ENCODE measurements around the gene RLBP1. TPM values are rescaled to one million over a fixed set of nuclear protein-coding genes. Genes with fewer than 3 reads are reported as not detected.

Gene RLBP1
- total and polyA plus RNA-seq, 9 donors, result not detected

DNA sequence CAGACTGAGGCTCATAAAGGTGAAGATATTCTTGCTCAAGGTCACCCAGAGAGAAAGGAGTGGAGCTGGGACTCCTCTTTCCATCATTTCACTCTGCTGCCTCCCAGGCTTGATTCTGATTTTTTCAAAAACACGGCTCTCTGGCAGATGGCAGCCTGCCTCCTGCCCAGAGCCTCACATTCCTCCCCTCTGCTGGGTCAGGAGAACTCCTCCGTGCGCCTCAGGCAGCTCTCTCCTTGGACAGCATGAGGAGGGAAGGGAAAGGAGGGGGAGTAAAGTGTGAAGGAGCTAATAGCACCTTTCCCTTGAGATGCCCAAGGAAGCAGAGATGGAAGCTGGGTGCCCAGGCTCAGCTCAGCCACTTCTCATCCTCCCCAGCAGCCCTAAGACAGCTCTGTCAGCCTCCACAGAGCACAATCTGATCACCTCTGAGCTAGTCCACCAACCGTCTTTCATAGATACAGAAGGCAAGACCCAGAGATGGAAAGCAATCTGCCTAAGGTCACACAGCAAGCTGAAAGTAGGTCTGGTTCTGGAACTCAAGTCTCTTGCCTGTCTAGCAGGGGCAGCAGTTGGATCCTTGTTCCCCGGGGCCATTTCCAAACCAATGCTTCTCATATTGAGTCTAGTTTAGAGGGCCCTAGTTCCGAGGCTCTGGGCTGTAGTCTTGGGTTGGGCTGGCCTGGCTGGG lies 3.5 kb downstream of the RLBP1 start:
- intact Hi-C loops (cut with DNase I), result loop anchor here in 1 of 4 donors (10.0 kb wide), 1 partner anchor 217 kb away; no protein-coding TSS in a partner anchor
- H3K4me3 ChIP-seq, result no peak overlapping the region
- H3K9me3 ChIP-seq, result no peaks in the 10 kb centered on the region
- H3K4me1 ChIP-seq (ENCODE audit: insufficient read depth), result no peaks in the 10 kb centered on the region
- TF ChIP-seq, protein P1, sequence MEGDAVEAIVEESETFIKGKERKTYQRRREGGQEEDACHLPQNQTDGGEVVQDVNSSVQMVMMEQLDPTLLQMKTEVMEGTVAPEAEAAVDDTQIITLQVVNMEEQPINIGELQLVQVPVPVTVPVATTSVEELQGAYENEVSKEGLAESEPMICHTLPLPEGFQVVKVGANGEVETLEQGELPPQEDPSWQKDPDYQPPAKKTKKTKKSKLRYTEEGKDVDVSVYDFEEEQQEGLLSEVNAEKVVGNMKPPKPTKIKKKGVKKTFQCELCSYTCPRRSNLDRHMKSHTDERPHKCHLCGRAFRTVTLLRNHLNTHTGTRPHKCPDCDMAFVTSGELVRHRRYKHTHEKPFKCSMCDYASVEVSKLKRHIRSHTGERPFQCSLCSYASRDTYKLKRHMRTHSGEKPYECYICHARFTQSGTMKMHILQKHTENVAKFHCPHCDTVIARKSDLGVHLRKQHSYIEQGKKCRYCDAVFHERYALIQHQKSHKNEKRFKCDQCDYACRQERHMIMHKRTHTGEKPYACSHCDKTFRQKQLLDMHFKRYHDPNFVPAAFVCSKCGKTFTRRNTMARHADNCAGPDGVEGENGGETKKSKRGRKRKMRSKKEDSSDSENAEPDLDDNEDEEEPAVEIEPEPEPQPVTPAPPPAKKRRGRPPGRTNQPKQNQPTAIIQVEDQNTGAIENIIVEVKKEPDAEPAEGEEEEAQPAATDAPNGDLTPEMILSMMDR (IDR thresholded peaks at IDR 0.05), result no peak
- H3K27me3 ChIP-seq, result no peaks in the 10 kb centered on the region
- no peak for DNase-seq
- H3K36me3 ChIP-seq, result no peaks in the 10 kb centered on the region
- WGBS, 3 donors, result 42 to 46% (median 45%) methylated on average over 6 of the region's 6 CpGs
- H3K27ac ChIP-seq, result no peak overlapping the region

DNA sequence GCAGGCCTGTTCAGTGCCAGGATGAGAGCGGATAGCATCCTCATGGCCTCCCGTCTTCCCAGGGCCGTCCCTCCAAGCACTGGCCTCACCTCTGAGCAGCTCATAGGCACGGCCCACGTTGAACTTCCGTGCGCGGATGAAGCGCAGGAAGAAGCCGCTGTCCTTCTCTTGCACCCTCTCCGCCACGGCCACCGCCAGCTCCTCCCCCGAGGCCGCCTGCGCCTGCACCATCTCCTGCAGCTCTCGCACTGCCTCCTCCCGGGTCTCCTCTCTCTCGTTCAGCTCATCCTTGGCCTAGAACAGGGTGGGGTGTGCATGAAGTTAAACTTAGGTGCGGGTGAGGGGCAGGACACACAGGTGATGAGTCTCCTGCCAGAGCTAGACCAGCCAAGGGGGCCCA lies 4.3 kb downstream of the RLBP1 start:
- 85 to 88% (median 87%) methylated on average over 20 of the region's 20 CpGs for WGBS, 3 donors
- Histone ChIP-seq H3K36me3 (no peaks in the 10 kb centered on the region), H3K9me3 (no peaks in the 10 kb centered on the region), H3K4me3 (no peak overlapping the region), H3K27ac (no peak overlapping the region), H3K4me1 (ENCODE audit: insufficient read depth) (no peaks in the 10 kb centered on the region), H3K27me3 (no peaks in the 10 kb centered on the region)
- no peak for TF ChIP-seq POLR2A (IDR thresholded peaks at IDR 0.05)
- TF ChIP-seq EP300 (IDR thresholded peaks at IDR 0.05), result no peak
- TF ChIP-seq, protein P1 (IDR thresholded peaks at IDR 0.05), result no peak
- DNase-seq, result no peak
- intact Hi-C loops (cut with DNase I), result loop anchor here in 1 of 4 donors (10.0 kb wide), 1 partner anchor 218 kb away; no protein-coding TSS in a partner anchor

DNA sequence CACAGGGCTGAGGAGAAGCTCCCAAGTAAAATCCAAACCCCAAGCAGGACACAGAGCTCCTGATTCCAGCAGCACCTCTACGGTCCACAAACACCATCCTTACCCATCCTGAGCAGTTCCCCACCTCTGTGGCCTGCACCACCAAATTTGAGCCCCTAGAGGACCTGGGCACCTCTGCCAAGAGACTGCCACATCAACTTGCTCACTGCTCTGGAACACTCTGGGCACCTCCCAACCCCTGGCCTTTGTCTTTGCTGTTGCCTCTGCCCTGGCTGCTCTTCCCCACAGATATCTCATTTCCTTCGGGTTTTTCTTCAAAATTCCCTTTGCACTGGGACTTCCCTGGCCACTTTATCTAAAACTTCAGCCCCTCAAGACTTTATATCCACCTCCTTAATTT lies 5.8 kb downstream of the RLBP1 start:
- intact Hi-C loops (cut with DNase I), result loop anchor here in 1 of 4 donors (10.0 kb wide), 1 partner anchor 219 kb away; no protein-coding TSS in a partner anchor
- TF ChIP-seq EP300 (IDR thresholded peaks at IDR 0.05) (no peak), POLR2A (IDR thresholded peaks at IDR 0.05) (no peak)
- TF ChIP-seq, protein P1 (IDR thresholded peaks at IDR 0.05), result no peak
- 75 to 80% (median 76%) methylated on average over 2 of the region's 2 CpGs for WGBS, 3 donors

DNA sequence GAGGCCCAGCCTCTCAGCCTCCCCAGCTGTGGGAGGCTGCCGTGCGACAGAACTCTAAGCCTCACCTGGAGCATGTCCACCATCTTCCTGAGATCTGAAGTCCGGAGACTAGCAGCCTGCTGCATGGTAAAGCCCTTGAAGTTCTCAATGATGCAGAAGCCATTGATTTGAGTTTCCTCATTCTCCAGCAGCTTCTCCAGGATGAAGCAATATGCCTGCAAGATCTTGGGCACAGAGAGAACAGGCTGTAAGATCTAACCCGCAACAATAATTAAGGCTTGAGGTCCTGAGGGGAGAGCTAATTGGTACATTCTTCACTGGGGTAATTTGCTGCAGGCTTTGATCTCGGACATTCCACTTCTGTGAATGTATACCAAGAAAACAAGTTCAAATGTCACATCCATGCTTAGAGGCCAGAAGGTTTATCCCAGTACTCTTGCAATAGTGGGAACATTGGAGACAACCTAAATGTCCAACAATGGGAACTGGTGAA lies 9.7 kb downstream of the RLBP1 start:
- Histone ChIP-seq H3K4me1 (ENCODE audit: insufficient read depth) (no peaks in the 10 kb centered on the region), H3K9me3 (no peaks in the 10 kb centered on the region), H3K4me3 (no peak overlapping the region), H3K36me3 (no peaks in the 10 kb centered on the region), H3K27me3 (no peaks in the 10 kb centered on the region), H3K27ac (no peak overlapping the region)
- no peak for DNase-seq
- TF ChIP-seq POLR2A (IDR thresholded peaks at IDR 0.05) (no peak), EP300 (IDR thresholded peaks at IDR 0.05) (no peak)
- TF ChIP-seq, protein P1 (IDR thresholded peaks at IDR 0.05), result no peak
- 68 to 75% (median 70%) methylated on average over 5 of the region's 5 CpGs for WGBS, 3 donors
- intact Hi-C loops (cut with DNase I), result loop anchor here in 1 of 4 donors (10.0 kb wide), 1 partner anchor 223 kb away; no protein-coding TSS in a partner anchor

More for the DNA sequence above, 5.8 kb downstream of the RLBP1 start:
- Histone ChIP-seq H3K4me3 (no peak overlapping the region), H3K27me3 (no peaks in the 10 kb centered on the region), H3K36me3 (no peaks in the 10 kb centered on the region), H3K9me3 (no peaks in the 10 kb centered on the region), H3K4me1 (ENCODE audit: insufficient read depth) (no peaks in the 10 kb centered on the region), H3K27ac (no peak overlapping the region)
- no peak for DNase-seq

All from ovary (tissue), 9 donors.